ENCODE results near the gene PPP1R3D. TPM values are rescaled to one million over a fixed set of nuclear protein-coding genes. Genes with fewer than 3 reads are reported as not detected.

Gene PPP1R3D
- total RNA-seq, 2 experiments from 2014 or later = 4.5 to 5.1 TPM

DNA sequence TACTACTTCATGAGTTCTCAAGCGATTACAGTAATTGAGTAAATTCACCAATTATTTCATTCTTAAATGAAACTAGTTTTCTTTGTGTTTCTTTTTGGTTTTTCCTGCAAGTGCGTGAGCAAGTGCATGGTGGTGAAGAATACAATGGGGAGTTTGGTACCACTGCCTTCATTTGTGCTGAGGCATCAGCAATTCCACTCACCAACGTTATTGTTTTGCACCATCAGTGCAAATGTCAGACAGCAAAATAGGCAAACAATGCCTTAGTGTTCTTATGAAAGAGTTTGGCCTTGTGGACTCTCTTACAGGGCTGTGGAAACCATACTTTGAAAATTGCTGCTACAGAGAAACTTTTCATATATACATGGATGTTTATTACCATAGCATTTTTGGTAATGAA is 26.3 kb upstream of the PPP1R3D start:
- Histone ChIP-seq H3K4me2 (ENCODE audit: low read length) (no peak overlapping the region), H3K27ac (ENCODE audit: low read depth, low read length, poor library complexity, severe bottlenecking) (no peak overlapping the region), H3K4me1 (ENCODE audit: insufficient read depth, low read length, poor library complexity, severe bottlenecking) (no peaks in the 10 kb centered on the region), H2AFZ (ENCODE audit: low read length) (no peak overlapping the region), H3K9me3 (ENCODE audit: low read length) (no peaks in the 10 kb centered on the region), H3K79me2 (ENCODE audit: insufficient read depth, low read depth, low read length) (no peaks in the 10 kb centered on the region), H3K4me3 (ENCODE audit: low read depth, low read length, poor library complexity, severe bottlenecking) (no peak overlapping the region), H3K9me2 (ENCODE audit: insufficient read depth, low read length) (no peaks in the 10 kb centered on the region), H4K20me1 (ENCODE audit: insufficient read depth, low read length) (no peaks in the 10 kb centered on the region), H3K36me3 (ENCODE audit: insufficient read depth, low read length) (no peaks in the 10 kb centered on the region)
- ChIA-PET POLR2A (no interaction called here), CTCF (ENCODE audit: unreplicated experiment) (no interaction called here)
- intact Hi-C loops (cut with micrococcal nuclease; ENCODE audit: unreplicated experiment) = no loop called here
- no TSS peak for BruUV-seq (replicated peaks)
- no peak for DNase-seq (ENCODE audit: low spot score)
- TF ChIP-seq, protein P1, sequence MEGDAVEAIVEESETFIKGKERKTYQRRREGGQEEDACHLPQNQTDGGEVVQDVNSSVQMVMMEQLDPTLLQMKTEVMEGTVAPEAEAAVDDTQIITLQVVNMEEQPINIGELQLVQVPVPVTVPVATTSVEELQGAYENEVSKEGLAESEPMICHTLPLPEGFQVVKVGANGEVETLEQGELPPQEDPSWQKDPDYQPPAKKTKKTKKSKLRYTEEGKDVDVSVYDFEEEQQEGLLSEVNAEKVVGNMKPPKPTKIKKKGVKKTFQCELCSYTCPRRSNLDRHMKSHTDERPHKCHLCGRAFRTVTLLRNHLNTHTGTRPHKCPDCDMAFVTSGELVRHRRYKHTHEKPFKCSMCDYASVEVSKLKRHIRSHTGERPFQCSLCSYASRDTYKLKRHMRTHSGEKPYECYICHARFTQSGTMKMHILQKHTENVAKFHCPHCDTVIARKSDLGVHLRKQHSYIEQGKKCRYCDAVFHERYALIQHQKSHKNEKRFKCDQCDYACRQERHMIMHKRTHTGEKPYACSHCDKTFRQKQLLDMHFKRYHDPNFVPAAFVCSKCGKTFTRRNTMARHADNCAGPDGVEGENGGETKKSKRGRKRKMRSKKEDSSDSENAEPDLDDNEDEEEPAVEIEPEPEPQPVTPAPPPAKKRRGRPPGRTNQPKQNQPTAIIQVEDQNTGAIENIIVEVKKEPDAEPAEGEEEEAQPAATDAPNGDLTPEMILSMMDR (conservative IDR thresholded peaks at IDR 0.05; ENCODE audit: low read length) = no peak
- TF ChIP-seq EZH2phosphoT487 (IDR thresholded peaks at IDR 0.05; ENCODE audit: borderline replicate concordance, low read depth, low read length) = no peak

GRCh38 chr20:59962155-59962554 is 22.1 kb upstream of the PPP1R3D start:
- no peak for DNase-seq (ENCODE audit: low spot score)
- no peak overlapping the region for H3K27ac ChIP-seq (ENCODE audit: low read depth, low read length, poor library complexity, severe bottlenecking)
- H4K20me1 ChIP-seq (ENCODE audit: insufficient read depth, low read length) = no peaks in the 10 kb centered on the region
- H3K36me3 ChIP-seq (ENCODE audit: insufficient read depth, low read length) = no peaks in the 10 kb centered on the region
- H3K79me2 ChIP-seq (ENCODE audit: insufficient read depth, low read depth, low read length) = no peaks in the 10 kb centered on the region
- ChIA-PET POLR2A (interaction anchor here (0.7 to 1.0 kb wide), 2 partner anchors 10 to 21 kb away, joined by 3 to 6 read pairs; no protein-coding TSS in a partner anchor), CTCF (ENCODE audit: unreplicated experiment) (no interaction called here)
- H3K4me2 ChIP-seq (ENCODE audit: low read length) = no peak overlapping the region
- BruUV-seq (replicated peaks) = no TSS peak
- no peaks in the 10 kb centered on the region for H3K4me1 ChIP-seq (ENCODE audit: insufficient read depth, low read length, poor library complexity, severe bottlenecking)
- no peak overlapping the region for H2AFZ ChIP-seq (ENCODE audit: low read length)
- H3K9me3 ChIP-seq (ENCODE audit: low read length) = no peaks in the 10 kb centered on the region
- H3K9me2 ChIP-seq (ENCODE audit: insufficient read depth, low read length) = no peaks in the 10 kb centered on the region
- intact Hi-C loops (cut with micrococcal nuclease; ENCODE audit: unreplicated experiment) = no loop called here
- TF ChIP-seq, protein P1 (conservative IDR thresholded peaks at IDR 0.05; ENCODE audit: low read length) = no peak
- no peak for TF ChIP-seq EZH2phosphoT487 (IDR thresholded peaks at IDR 0.05; ENCODE audit: borderline replicate concordance, low read depth, low read length)
- no peak overlapping the region for H3K4me3 ChIP-seq (ENCODE audit: low read depth, low read length, poor library complexity, severe bottlenecking)

- POLR2A ChIA-PET = interaction anchor here (0.7 kb wide), 1 partner anchor 9 kb away, joined by 6 read pairs; no protein-coding TSS in a partner anchor
Measured at GRCh38 chr20:59961423-59961822, 21.3 kb upstream of the PPP1R3D start.

More at GRCh38 chr20:59961423-59961822, 21.3 kb upstream of the PPP1R3D start:
- Histone ChIP-seq H3K9me3 (ENCODE audit: low read length) (no peaks in the 10 kb centered on the region), H3K4me2 (ENCODE audit: low read length) (no peak overlapping the region), H3K9me2 (ENCODE audit: insufficient read depth, low read length) (no peaks in the 10 kb centered on the region), H3K79me2 (ENCODE audit: insufficient read depth, low read depth, low read length) (no peaks in the 10 kb centered on the region), H3K27ac (ENCODE audit: low read depth, low read length, poor library complexity, severe bottlenecking) (no peak overlapping the region), H2AFZ (ENCODE audit: low read length) (no peak overlapping the region), H3K4me1 (ENCODE audit: insufficient read depth, low read length, poor library complexity, severe bottlenecking) (no peaks in the 10 kb centered on the region), H4K20me1 (ENCODE audit: insufficient read depth, low read length) (no peaks in the 10 kb centered on the region), H3K4me3 (ENCODE audit: low read depth, low read length, poor library complexity, severe bottlenecking) (no peak overlapping the region), H3K36me3 (ENCODE audit: insufficient read depth, low read length) (no peaks in the 10 kb centered on the region)
- no peak for TF ChIP-seq EZH2phosphoT487 (IDR thresholded peaks at IDR 0.05; ENCODE audit: borderline replicate concordance, low read depth, low read length)
- TF ChIP-seq, protein P1 (conservative IDR thresholded peaks at IDR 0.05; ENCODE audit: low read length) = no peak
- intact Hi-C loops (cut with micrococcal nuclease; ENCODE audit: unreplicated experiment) = no loop called here
- DNase-seq (ENCODE audit: low spot score) = no peak
- BruUV-seq (replicated peaks) = no TSS peak
- CTCF ChIA-PET (ENCODE audit: unreplicated experiment) = no interaction called here
